HCT116 (cell line): ENCODE measurements around the gene ATP8A2.

Source experiments
- ATF3 ChIP-seq: IDR thresholded peaks from 2 replicates; pipeline ENCODE4 v1.6.1; 2012
- CEBPB ChIP-seq: IDR thresholded peaks from 2 replicates; pipeline ENCODE4 v1.6.1; 2012; ENCODE audit warnings: low read depth
- EZH2phosphoT487 ChIP-seq: fragments of 200-600 bp; IDR thresholded peaks from 2 replicates; pipeline ENCODE4 v1.6.1; 2018; ENCODE audit warnings: antibody characterized with exemption, borderline replicate concordance
- FOSL1 ChIP-seq: IDR thresholded peaks from 2 replicates; pipeline ENCODE4 v1.6.1; 2012; ENCODE audit warnings: low read depth
- JUND ChIP-seq: IDR thresholded peaks from 2 replicates; pipeline ENCODE4 v1.6.1; 2012
- POLR2A ChIP-seq: IDR thresholded peaks from 2 replicates; pipeline ENCODE4 v1.7.0; 2011; ENCODE audit warnings: borderline replicate concordance; ENCODE audit not compliant: insufficient read depth, insufficient read length; ENCODE audit errors: extremely low read depth
- POLR2AphosphoS5 ChIP-seq: IDR thresholded peaks from 2 replicates; pipeline ENCODE4 v1.6.1; 2011; ENCODE audit warnings: mild to moderate bottlenecking, low read depth, low read length, moderate library complexity
- REST ChIP-seq: IDR thresholded peaks from 2 replicates; pipeline ENCODE4 v1.6.1; 2012; ENCODE audit warnings: low read depth
- SP1 ChIP-seq: IDR thresholded peaks from 2 replicates; pipeline ENCODE4 v1.6.1; 2012; ENCODE audit warnings: low read depth
- TCF7L2 ChIP-seq: IDR thresholded peaks from 2 replicates; pipeline ENCODE4 v1.7.0; 2011; ENCODE audit warnings: borderline replicate concordance, inconsistent platforms; ENCODE audit not compliant: insufficient read depth, insufficient read length; ENCODE audit errors: extremely low read depth
- ZNF274 ChIP-seq: fragments of 200-500 bp; sonication (Bioruptor generic); IDR thresholded peaks from 2 replicates; pipeline ENCODE4 v1.6.1; 2014; ENCODE audit warnings: mild to moderate bottlenecking, low read depth, low read length, inconsistent platforms
- TF ChIP-seq, protein P1 (sequence below), 3 experiments: fragments of 200-600 bp in 1 of 3; sonication (generic) in 1 of 3; IDR thresholded peaks in 2 of 3; conservative IDR thresholded peaks in 1 of 3; 2 replicates each; pipeline ENCODE4 v1.5.1; 2012 to 2017; ENCODE audit warnings: low read depth in 2 of 3, low read length in 2 of 3, antibody characterized with exemption in 1 of 3, borderline replicate concordance in 1 of 3, control low read depth in 1 of 3, mild to moderate bottlenecking in 1 of 3, mixed read lengths in 1 of 3, mixed run types in 1 of 3, moderate library complexity in 1 of 3; ENCODE audit not compliant: insufficient read depth in 1 of 3

- TF ChIP-seq, protein P1, sequence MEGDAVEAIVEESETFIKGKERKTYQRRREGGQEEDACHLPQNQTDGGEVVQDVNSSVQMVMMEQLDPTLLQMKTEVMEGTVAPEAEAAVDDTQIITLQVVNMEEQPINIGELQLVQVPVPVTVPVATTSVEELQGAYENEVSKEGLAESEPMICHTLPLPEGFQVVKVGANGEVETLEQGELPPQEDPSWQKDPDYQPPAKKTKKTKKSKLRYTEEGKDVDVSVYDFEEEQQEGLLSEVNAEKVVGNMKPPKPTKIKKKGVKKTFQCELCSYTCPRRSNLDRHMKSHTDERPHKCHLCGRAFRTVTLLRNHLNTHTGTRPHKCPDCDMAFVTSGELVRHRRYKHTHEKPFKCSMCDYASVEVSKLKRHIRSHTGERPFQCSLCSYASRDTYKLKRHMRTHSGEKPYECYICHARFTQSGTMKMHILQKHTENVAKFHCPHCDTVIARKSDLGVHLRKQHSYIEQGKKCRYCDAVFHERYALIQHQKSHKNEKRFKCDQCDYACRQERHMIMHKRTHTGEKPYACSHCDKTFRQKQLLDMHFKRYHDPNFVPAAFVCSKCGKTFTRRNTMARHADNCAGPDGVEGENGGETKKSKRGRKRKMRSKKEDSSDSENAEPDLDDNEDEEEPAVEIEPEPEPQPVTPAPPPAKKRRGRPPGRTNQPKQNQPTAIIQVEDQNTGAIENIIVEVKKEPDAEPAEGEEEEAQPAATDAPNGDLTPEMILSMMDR (IDR thresholded peaks at IDR 0.05 in 2 of 3, conservative IDR thresholded peaks at IDR 0.05 in 1 of 3; ENCODE audit: borderline replicate concordance in 1 of 3, insufficient read depth in 1 of 3, low read depth in 2 of 3, low read length in 2 of 3) = no peak
- TF ChIP-seq REST (no peak), POLR2A (no peak), POLR2AphosphoS5 (no peak), ATF3 (no peak), TCF7L2 (no peak), JUND (no peak), ZNF274 (no peak), CEBPB (no peak), EZH2phosphoT487 (no peak), SP1 (no peak), FOSL1 (no peak)
Measured at GRCh38 chr13:25783076-25783475, 411.3 kb downstream of the ATP8A2 start.
